Measurements from ENCODE around the gene TGFB2. TPM values are rescaled to one million over a fixed set of nuclear protein-coding genes. Genes with fewer than 3 reads are reported as not detected.

The TGFB2 gene
- total and polyA plus RNA-seq, 2 donors (not counting 1 experiment from before 2014, with no cell fraction given): 0.55 to 0.76 TPM

DNA sequence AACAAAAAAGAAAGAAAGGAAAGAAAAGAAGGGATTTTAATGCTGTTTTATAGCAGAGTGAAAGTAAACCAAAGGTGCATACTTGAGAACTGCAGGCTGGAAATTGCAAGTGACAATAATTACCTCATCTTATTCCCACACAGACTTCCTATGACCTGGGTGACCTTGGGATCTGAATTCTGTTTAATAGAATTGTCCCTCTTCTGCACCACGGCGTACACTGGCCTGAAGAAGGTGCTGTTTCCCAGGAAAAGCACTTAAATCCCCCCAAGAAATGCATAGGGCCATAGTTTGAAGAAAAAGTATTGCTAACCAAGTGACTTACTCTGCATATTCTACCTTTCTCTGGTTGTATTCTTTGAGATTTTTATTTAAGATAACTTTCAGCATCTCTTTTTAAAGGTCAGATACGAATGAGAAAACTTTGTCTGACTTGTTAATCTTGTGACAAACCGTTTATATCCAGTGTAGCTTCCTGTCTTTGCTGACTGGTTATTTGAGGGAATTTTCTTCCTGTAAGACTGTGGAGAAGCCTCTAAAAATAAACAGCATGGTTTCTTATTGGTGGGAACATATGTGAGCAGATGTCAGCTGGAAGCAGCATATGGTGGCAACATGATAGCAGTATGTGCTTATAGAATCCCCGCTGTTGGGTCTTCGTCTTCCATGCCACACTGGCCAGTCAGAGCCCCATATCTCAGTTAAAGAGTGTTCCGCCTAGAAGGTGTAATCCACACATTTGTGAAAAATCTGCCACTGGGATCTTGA lies 16.3 kb downstream of the TGFB2 start:
- H4K20me1 ChIP-seq (ENCODE audit: control insufficient read depth, insufficient read depth, low read length, poor library complexity, severe bottlenecking): no peaks in the 10 kb centered on the region
- H3K9me3 ChIP-seq (ENCODE audit: control extremely low read depth in 1 of 3, control insufficient read depth in 2 of 3, insufficient read depth in 1 of 3, low read length in 2 of 3): no peaks in the 10 kb centered on the region
- H3K9ac ChIP-seq (ENCODE audit: low read length): no peak overlapping the region
- CTCF ChIA-PET: no interaction called here
- ATAC-seq (ENCODE audit: low read depth) (no peak), DNase-seq (no peak)
- H3K36me3 ChIP-seq (replicated peaks in 1 of 2; ENCODE audit: control extremely low read depth in 1 of 2, control insufficient read depth in 1 of 2, extremely low read depth in 1 of 2, insufficient read depth in 2 of 2, low read length in 1 of 2): no peaks in the 10 kb centered on the region
- H2AFZ ChIP-seq (ENCODE audit: insufficient read depth, low read depth, low read length, poor library complexity, severe bottlenecking): no peak overlapping the region
- H3K27me3 ChIP-seq (replicated peaks in 1 of 4; ENCODE audit: control extremely low read depth in 1 of 4, control insufficient read depth in 3 of 4, insufficient read depth in 4 of 4, low read length in 3 of 4): no peaks in the 10 kb centered on the region
- no peaks in the 10 kb centered on the region for H3K79me2 ChIP-seq (ENCODE audit: control insufficient read depth, insufficient read depth, low read length)
- Mint-ChIP-seq H3K4me1 (peaks cover 5% of the 10 kb centered on the region), H3K27me3 (no peaks in the 10 kb centered on the region), H3K27ac (no peak overlapping the region), H3K9me3 (ENCODE audit: insufficient read depth) (no peaks in the 10 kb centered on the region), H3K4me3 (no peak overlapping the region)
- peaks cover 0 to 4% of the 10 kb centered on the region in 2 donors for H3K4me1 ChIP-seq (ENCODE audit: control insufficient read depth in 2 of 2, insufficient read depth in 2 of 2, low read length in 2 of 2)
- H3K4me2 ChIP-seq (replicated peaks; ENCODE audit: low read depth, low read length, poor library complexity, severe bottlenecking): no peak overlapping the region
- 100% methylated on average over 2 of the region's 7 CpGs for WGBS (ENCODE audit: insufficient coverage)
- TF ChIP-seq EZH2 (IDR thresholded peaks at IDR 0.05; ENCODE audit: borderline replicate concordance, insufficient read depth, low read depth, low read length, poor library complexity, severe bottlenecking): no peak
- intact Hi-C loops (cut with micrococcal nuclease): no loop called here
- H3K27ac ChIP-seq (ENCODE audit: low read length in 2 of 2): no peak overlapping the region
- H3K4me3 ChIP-seq (ENCODE audit: control extremely low read depth in 1 of 5, extremely low read depth in 1 of 5, insufficient read depth in 1 of 5, low read depth in 2 of 5, low read length in 4 of 5): no peak overlapping the region
- POLR2A ChIA-PET: no interaction called here

DNA sequence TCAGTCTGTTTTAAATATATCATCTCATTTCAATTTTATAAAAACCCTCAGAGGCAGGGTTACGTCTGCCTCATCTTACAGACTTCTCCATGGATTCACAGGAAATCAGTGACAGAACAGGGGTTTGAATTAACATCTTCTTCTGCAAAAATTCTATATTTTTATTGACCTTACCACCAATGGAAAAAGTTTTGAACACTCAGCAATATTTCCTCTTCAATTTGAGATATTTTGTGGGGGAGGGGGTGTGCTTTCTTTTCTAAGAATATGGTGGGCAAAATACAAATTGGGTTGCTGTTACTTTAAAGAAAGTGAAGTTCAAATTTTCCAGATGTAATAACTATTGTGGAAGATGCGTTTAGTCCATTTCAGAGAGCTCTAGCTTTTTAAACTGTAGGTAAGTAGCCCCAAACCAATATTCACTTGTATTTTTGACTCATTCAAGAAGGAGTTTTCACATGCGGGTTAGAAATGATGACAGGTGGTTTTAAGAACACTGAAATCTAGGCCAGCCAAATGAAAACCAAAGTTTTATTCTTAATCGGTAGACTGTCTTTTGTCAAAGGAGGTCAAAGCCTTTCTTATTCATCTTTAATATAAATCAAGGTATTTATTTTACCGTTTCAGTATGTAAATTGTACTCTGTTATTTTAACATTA lies 17.4 kb downstream of the TGFB2 start:
- ChIA-PET POLR2A (no interaction called here), CTCF (no interaction called here)
- no peaks in the 10 kb centered on the region for H3K4me1 ChIP-seq (ENCODE audit: control insufficient read depth in 2 of 2, insufficient read depth in 2 of 2, low read length in 2 of 2)
- H3K27me3 Mint-ChIP-seq: no peaks in the 10 kb centered on the region
- no peaks in the 10 kb centered on the region for H3K9me3 Mint-ChIP-seq (ENCODE audit: insufficient read depth)
- H3K9me3 ChIP-seq (ENCODE audit: control extremely low read depth in 1 of 3, control insufficient read depth in 2 of 3, insufficient read depth in 1 of 3, low read length in 2 of 3): no peaks in the 10 kb centered on the region
- H3K4me3 ChIP-seq (ENCODE audit: control extremely low read depth in 1 of 5, extremely low read depth in 1 of 5, insufficient read depth in 1 of 5, low read depth in 2 of 5, low read length in 4 of 5): no peak overlapping the region
- H2AFZ ChIP-seq (ENCODE audit: insufficient read depth, low read depth, low read length, poor library complexity, severe bottlenecking): no peak overlapping the region
- H4K20me1 ChIP-seq (ENCODE audit: control insufficient read depth, insufficient read depth, low read length, poor library complexity, severe bottlenecking): no peaks in the 10 kb centered on the region
- H3K79me2 ChIP-seq (ENCODE audit: control insufficient read depth, insufficient read depth, low read length): no peaks in the 10 kb centered on the region
- DNase-seq: no peak
- 100% methylated on average over 1 of the region's 5 CpGs for WGBS (ENCODE audit: insufficient coverage)
- TF ChIP-seq EZH2 (IDR thresholded peaks at IDR 0.05; ENCODE audit: borderline replicate concordance, insufficient read depth, low read depth, low read length, poor library complexity, severe bottlenecking): no peak
- TF ChIP-seq, protein P1, sequence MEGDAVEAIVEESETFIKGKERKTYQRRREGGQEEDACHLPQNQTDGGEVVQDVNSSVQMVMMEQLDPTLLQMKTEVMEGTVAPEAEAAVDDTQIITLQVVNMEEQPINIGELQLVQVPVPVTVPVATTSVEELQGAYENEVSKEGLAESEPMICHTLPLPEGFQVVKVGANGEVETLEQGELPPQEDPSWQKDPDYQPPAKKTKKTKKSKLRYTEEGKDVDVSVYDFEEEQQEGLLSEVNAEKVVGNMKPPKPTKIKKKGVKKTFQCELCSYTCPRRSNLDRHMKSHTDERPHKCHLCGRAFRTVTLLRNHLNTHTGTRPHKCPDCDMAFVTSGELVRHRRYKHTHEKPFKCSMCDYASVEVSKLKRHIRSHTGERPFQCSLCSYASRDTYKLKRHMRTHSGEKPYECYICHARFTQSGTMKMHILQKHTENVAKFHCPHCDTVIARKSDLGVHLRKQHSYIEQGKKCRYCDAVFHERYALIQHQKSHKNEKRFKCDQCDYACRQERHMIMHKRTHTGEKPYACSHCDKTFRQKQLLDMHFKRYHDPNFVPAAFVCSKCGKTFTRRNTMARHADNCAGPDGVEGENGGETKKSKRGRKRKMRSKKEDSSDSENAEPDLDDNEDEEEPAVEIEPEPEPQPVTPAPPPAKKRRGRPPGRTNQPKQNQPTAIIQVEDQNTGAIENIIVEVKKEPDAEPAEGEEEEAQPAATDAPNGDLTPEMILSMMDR (IDR thresholded peaks at IDR 0.05): no peak
- H3K9ac ChIP-seq (ENCODE audit: low read length): no peak overlapping the region
- H3K4me2 ChIP-seq (replicated peaks; ENCODE audit: low read depth, low read length, poor library complexity, severe bottlenecking): no peak overlapping the region
- H3K27ac Mint-ChIP-seq: no peak overlapping the region
- H3K4me3 Mint-ChIP-seq: no peak overlapping the region
- H3K36me3 ChIP-seq (replicated peaks in 1 of 2; ENCODE audit: control extremely low read depth in 1 of 2, control insufficient read depth in 1 of 2, extremely low read depth in 1 of 2, insufficient read depth in 2 of 2, low read length in 1 of 2): no peaks in the 10 kb centered on the region
- ATAC-seq (ENCODE audit: low read depth): no peak
- H3K27ac ChIP-seq (ENCODE audit: low read length in 2 of 2): no peak overlapping the region
- no peaks in the 10 kb centered on the region for H3K4me1 Mint-ChIP-seq
- no peaks in the 10 kb centered on the region for H3K27me3 ChIP-seq (replicated peaks in 1 of 4; ENCODE audit: control extremely low read depth in 1 of 4, control insufficient read depth in 3 of 4, insufficient read depth in 4 of 4, low read length in 3 of 4)
- intact Hi-C loops (cut with micrococcal nuclease): no loop called here
